ENCODE data around the gene RNF208. TPM values are rescaled to one million over a fixed set of nuclear protein-coding genes. Genes with fewer than 3 reads are reported as not detected.

RNF208 gene
- total RNA-seq, 1 experiment from 2014 or later = not detected

DNA sequence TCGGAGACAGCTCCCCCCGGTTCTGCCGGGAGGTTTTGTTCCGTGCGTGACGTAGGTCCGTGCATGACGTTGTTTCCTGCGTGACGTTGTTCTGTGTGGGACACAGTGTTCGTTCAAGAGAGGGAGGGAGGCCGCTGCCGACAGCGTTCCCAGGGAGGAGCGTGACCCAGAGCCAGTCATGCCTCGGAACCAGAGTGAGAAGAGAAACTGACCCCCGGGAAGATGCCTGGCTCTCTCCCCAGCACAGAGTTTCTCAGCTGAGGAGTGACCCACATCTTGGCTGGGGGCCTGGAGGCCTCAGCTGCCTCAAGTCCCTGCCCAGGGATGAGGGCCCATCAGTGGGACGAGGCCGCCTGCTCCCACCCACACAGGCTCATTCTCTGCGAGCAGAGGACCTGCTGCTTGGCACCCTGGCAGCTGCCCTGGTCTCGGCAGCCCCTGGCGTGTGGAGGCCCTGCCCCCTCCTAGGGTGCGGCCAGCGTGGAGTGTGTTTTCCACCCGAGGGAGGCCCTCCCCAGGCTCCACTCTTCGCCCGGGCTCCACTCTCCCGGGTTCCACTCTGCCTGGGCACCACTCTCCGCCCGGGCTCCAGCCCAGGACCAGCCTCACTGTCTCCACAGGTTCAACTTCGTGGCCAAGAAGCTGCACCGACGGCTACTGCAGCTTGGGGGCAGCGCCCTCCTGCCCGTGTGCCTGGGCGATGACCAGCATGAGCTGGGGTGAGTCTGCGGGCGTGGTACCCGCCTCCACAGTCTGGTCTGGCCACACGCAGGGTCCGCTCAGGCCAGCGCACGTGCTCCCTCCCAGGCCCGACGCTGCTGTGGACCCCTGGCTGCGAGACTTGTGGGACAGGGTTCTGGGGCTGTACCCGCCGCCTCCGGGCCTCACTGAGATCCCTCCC lies 8.6 kb downstream of the RNF208 start:
- no peaks in the 10 kb centered on the region for H3K27me3 ChIP-seq
- no peak overlapping the region for H3K4me3 ChIP-seq
- no peaks in the 10 kb centered on the region for H3K9me3 ChIP-seq
- no peak for DNase-seq
- peaks cover 2% of the 10 kb centered on the region; the same call in 1 of the 2 replicates for H3K36me3 ChIP-seq

GRCh38 chr9:137212520-137212919 lies 9.5 kb downstream of the RNF208 start:
- H3K27me3 ChIP-seq = no peaks in the 10 kb centered on the region
- peaks cover 5% of the 10 kb centered on the region for H3K36me3 ChIP-seq
- H3K4me3 ChIP-seq = no peak overlapping the region
- H3K9me3 ChIP-seq = no peaks in the 10 kb centered on the region
- DNase-seq = no peak

DNA sequence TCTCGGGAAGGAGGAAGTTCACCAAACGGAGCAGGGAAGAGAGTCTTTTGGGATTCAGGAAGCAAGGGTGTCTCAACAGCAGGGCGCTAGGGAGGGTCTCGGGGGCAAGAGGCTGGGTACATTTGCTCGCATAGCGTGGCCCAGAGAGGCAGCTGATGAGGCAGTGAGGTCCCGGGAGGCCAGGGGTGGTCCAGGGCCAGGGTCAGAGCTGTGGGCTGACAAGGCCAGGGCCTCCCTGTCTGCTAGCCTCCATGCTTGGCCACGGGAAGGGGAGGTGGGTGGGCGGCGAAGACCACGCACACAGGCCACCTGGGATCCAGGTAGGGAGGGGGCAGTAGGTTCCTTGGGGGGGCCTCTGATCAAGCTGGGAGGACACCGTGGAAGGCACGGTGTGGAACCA lies 10.5 kb downstream of the RNF208 start:
- no peak for DNase-seq
- Histone ChIP-seq H3K27me3 (no peaks in the 10 kb centered on the region), H3K36me3 (peaks cover 13% of the 10 kb centered on the region), H3K4me3 (no peak overlapping the region), H3K9me3 (no peaks in the 10 kb centered on the region)

GRCh38 chr9:137206602-137207001 lies 15.4 kb downstream of the RNF208 start:
- Histone ChIP-seq H3K36me3 (peaks cover 17% of the 10 kb centered on the region), H3K9me3 (no peaks in the 10 kb centered on the region), H3K4me3 (peak overlapping the region; percentile 82), H3K27me3 (no peaks in the 10 kb centered on the region)
- DNase-seq = no peak

DNA sequence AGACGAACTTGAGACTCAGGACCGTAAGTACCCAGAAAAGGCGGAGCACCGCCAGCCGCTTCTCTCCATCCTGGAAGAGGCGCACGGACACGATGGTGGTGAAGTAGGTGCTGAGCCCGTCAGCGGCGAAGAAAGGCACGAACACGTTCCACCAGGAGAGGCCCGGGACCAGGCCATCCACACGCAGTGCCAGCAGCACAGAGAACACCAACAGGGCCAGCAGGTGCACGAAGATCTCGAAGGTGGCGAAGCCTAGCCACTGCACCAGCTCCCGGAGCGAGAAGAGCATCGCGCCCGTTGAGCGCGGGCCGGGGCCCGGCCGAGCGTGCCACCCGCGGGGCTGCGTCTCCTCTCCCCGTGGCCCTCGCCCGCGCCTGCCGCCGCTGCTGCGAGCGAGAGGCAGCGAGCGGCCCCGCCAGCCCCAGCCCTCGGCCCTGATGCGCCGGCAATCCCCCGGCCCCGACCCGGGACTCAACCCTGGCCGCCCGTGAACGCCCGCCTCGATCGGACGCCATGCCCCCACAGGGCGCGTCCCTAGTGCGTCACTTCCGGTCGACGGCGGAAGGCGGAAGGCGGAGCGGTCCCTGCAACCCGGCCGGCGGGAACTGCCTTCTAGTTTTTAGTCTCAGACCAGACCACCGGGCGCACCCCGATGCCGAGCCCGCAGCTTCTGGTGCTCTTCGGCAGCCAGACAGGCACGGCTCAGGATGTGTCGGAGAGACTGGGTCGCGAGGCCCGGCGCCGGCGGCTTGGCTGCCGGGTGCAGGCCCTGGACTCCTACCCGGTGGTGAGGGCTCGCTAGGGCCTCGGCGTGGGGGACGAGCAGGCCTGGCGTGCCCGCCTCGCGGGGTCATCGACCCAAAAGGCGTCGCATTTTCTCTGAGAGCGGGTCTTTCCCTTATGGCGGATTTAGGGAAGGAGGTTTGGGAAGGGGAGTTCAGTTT lies 16.6 kb downstream of the RNF208 start, which contains the start of the genes NDOR1 and TMEM203:
NDOR1 (plus strand) TSS at position 575 of the 944 bp plus-strand sequence; CDS start at position 653, 78 bp downstream.
TMEM203 (minus strand) TSS at position 523 of the 944 bp plus-strand sequence; CDS start at position 289, 234 bp downstream.
- peaks cover 17% of the 10 kb centered on the region for H3K36me3 ChIP-seq
- H3K27me3 ChIP-seq = no peaks in the 10 kb centered on the region
- peak; percentile 90 for DNase-seq
- H3K9me3 ChIP-seq = no peaks in the 10 kb centered on the region
- peak within 1 kb of the TSS; percentile 82 for H3K4me3 ChIP-seq

- Histone ChIP-seq H3K36me3 (peaks cover 17% of the 10 kb centered on the region), H3K27me3 (no peaks in the 10 kb centered on the region)
Observed at GRCh38 chr9:137204731-137205125, 17.3 kb downstream of the RNF208 start.

DNA sequence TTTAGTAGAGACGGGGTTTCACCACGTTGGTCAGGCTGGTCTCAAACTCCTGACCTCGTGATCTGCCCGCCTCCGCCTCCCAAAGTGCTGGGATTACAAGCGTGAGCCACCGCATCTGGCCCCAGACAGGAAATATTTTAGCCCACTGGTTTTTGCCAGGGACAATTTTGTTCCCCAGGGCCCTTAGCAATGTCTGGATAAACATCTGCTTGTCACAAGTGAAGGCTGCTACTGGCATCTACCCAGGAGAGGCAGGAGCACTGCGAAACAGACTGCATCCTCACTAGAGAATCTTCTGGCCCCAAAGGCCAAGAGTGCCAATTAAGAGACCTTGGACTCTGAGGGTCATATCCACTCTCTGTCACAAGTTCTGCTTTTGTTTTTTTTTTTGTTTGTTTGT lies 19.1 kb downstream of the RNF208 start:
- H3K27me3 ChIP-seq = no peaks in the 10 kb centered on the region
- peaks cover 17% of the 10 kb centered on the region for H3K36me3 ChIP-seq
- H3K9me3 ChIP-seq = no peaks in the 10 kb centered on the region
- H3K4me3 ChIP-seq = no peak overlapping the region
- no peak for DNase-seq

More at GRCh38 chr9:137204731-137205125, 17.3 kb downstream of the RNF208 start:
- H3K4me3 ChIP-seq = peak overlapping the region; percentile 82
- no peak for DNase-seq
- H3K9me3 ChIP-seq = no peaks in the 10 kb centered on the region

- Histone ChIP-seq H3K27me3 (no peaks in the 10 kb centered on the region), H3K9me3 (no peaks in the 10 kb centered on the region), H3K4me3 (peak overlapping the region; percentile 59), H3K36me3 (peaks cover 4% of the 10 kb centered on the region)
- DNase-seq = no peak
Observed at GRCh38 chr9:137201205-137201868, 20.7 kb downstream of the RNF208 start.

DNA sequence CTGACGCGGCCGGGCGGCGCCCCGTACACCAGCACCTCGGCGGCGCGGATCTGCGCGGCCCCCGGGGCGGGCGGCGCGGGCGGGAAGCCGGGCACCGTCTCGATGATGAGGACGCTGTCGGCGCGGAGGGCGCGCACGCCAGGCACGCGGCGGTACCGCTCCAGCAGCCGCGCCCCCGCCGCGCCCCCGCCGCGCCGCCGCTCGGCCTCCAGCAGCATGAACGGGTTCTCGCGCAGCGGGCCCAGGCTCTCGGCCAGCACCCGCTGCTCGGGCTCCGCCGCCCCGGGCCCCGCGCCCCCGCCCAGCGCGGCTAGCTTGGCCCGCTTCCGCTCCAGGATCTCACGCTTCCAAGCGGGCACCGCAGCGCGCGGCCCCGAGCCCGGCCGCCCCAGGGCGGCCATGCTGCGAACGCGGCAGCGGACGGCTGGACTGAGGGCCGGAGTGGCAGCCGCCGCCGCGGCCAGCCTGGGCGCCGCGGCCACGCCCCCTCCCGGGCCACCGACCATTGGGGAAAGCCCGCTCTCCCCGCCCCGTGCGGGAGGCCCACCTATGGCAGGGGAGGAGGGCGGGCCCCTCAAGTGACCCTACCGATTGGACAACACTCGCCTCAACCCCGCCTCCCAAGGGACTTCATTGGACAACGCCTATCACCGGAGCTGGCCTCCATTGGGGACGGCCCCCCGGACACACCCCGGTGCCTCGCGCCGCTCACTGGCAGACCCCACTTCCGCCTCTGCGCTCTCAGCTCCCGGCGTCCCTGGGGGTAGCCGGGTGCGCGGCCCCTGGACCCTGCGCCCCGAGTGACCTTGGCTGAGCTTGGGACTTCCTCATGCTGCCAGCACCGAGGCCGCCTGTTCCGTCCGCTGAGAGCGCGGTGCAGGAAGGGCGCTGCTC lies 21.5 kb downstream of the RNF208 start, which contains the start of gene TPRN:
TPRN (minus strand) TSS at position 431 of the 894 bp plus-strand sequence; CDS start at position 401, 30 bp downstream.
- H3K27me3 ChIP-seq = no peaks in the 10 kb centered on the region
- H3K4me3 ChIP-seq = peak within 1 kb of the TSS; percentile 59
- DNase-seq = peak; percentile 99
- H3K9me3 ChIP-seq = no peaks in the 10 kb centered on the region
- H3K36me3 ChIP-seq = peaks cover 4% of the 10 kb centered on the region

DNA sequence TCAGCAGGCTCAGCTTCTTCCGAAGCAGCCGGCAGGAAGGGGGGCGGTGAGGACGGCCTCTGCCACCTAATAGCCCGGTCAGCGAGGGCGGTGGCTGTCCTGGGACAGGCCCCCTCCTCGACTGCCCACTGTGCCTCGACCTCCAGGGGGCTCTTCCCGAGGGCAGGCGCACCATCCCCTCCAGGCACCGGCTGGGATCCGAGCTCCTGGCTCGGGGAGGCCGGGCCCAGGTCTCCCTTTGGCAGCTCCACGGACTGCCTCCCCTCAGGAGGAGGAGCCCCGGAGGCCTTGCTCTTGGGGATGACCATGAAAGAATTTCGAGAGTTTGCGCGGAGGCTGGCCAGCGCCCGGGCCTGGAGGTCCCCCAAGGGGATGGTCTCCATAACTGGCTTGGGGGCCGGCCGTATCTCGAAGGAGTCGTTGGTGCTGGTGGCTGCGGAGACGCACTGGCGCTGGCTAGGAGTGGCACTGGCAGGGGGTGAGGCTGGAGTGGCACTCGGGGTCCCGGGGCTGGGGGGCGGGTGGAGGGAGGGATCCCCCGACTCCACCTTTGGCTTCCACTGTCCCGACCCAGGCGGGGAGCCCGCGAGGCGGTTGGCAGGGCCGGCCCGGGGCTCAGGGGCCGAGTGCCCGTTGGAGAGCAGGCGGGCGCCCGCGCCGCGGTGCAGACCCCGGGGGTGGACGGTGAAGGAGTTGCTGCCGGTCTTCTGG lies 22.5 kb downstream of the RNF208 start:
- DNase-seq = no peak
- Histone ChIP-seq H3K36me3 (peaks cover 4% of the 10 kb centered on the region), H3K9me3 (no peaks in the 10 kb centered on the region), H3K27me3 (no peaks in the 10 kb centered on the region), H3K4me3 (peak overlapping the region; percentile 30)

DNA sequence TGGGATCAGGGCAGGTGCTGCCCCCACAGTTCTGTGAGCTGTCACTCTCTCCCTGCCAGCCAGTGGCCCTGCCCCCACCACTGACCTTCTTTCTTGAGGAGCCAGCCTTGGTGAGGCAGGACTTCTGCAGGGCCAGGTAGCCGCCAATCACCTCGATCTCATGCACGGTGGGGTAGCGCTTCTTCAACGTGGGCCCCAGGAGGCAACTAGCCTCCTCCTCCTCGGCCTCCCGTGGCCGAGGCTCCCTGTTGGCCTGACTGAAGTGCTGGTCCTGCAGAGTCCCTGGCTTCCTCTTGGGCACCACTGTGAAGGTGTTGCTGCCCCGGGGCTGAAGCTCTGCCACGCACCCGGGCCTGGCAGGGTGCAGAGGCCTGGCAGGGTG lies 23.1 kb downstream of the RNF208 start:
- H3K4me3 ChIP-seq = no peak overlapping the region
- peaks cover under 1% of the 10 kb centered on the region; the same call in 1 of the 2 replicates for H3K36me3 ChIP-seq
- H3K9me3 ChIP-seq = no peaks in the 10 kb centered on the region
- no peaks in the 10 kb centered on the region for H3K27me3 ChIP-seq
- no peak for DNase-seq

DNA sequence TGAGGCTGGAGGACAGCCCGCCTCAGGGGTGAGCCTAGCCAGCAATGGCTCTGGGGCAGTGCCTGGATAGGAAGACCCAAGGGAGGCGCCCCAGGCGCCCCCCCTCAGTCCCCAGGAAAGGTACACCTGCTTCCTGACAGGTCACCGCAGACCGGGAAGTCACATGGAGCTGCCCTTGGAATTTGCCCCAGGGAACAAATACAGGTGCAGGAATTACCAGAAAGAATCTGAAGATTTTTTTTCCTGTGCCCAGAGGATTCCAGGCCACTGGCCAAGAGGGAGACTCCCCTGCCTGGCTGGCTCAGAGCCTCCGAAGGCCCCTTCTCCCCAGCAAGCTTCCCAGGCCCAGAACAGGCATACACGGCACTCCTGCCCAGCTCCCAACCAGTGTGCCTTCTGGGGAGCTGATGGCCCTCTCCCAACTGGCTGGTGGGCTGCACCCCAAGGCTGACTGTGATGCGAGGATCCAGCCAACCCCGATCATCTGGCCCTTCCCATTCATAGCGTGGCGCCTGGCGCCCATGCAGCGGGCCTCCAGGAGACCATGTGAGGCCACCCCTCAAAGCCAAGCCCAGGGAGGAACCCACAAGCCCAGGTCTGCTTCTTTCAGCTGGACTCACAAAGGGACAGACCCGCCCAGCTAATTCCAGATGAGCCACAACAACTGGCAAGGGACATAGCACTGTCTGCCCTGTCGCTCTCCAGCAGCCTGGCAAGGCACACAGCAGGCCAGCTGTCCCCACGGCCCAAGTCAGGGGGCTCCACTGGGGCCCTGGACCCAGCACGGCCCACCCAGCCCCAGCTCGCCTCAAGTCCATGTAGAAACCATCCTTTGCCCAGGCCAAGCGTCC lies 23.8 kb downstream of the RNF208 start:
- H3K9me3 ChIP-seq = no peaks in the 10 kb centered on the region
- H3K36me3 ChIP-seq = no peaks in the 10 kb centered on the region
- no peak overlapping the region for H3K4me3 ChIP-seq
- DNase-seq = no peak
- H3K27me3 ChIP-seq = no peaks in the 10 kb centered on the region

DNA sequence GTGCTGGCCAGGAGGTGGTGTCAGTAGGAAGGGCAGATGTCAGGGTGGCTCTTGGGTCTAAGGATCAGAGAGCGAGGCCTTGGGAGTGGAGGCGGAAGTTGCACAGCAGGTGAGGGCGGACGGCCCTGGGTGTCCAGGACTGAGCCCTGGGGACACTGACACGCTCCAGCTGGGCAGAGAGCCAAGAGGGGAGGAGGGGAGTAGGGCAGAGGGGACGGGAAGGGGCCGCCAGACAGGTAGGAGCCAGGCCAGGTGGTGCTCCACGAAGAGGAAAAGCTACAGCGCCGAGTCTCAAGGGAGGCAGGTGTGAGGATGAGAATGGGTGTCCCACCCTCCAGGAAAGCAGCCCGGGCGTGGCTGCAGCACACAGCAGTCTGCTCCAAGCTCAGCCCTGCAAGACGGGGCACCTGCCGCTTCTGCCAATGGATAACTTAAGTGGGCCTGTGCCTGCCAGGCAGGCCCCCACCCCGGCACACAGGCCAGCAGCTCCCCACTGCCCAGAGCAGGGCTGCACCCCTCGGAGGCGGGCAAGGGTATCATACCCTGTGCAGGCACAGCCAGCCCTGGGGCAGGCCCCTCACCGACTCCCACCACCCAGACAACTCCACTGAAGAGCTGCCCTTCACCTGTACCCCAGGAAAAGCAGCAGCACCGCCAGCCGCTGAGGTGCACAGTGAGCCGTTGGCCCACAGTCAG lies 26.4 kb downstream of the RNF208 start:
- no peaks in the 10 kb centered on the region for H3K9me3 ChIP-seq
- H3K27me3 ChIP-seq = no peaks in the 10 kb centered on the region
- no peak overlapping the region for H3K4me3 ChIP-seq
- H3K36me3 ChIP-seq = no peaks in the 10 kb centered on the region
- DNase-seq = no peak

GRCh38 chr9:137194909-137195308 lies 27.1 kb downstream of the RNF208 start:
- H3K4me3 ChIP-seq = no peak overlapping the region
- DNase-seq = no peak
- H3K36me3 ChIP-seq = peaks cover 3% of the 10 kb centered on the region
- no peaks in the 10 kb centered on the region for H3K27me3 ChIP-seq
- no peaks in the 10 kb centered on the region for H3K9me3 ChIP-seq

Measured in MG63 (cell line).